Progenitor cell of endocrine pancreas (in vitro differentiated cells): ENCODE results near the gene RFC4. TPM values are rescaled to one million over a fixed set of nuclear protein-coding genes. Genes with fewer than 3 reads are reported as not detected.

ENCODE experiments used
- DNase-seq: peaks from one replicate; pipeline ENCODE4 v3.0.0; 2021; ENCODE audit warnings: low spot score; ENCODE audit not compliant: unreplicated experiment
- H3K27ac Mint-ChIP-seq: 2 replicates; pipeline ENCODE4 v1.8.0; 2021; ENCODE audit warnings: mild to moderate bottlenecking, moderate library complexity, mixed read lengths
- H3K27me3 Mint-ChIP-seq: 2 replicates; pipeline ENCODE4 v1.8.0; 2021; ENCODE audit warnings: mixed read lengths
- H3K36me3 Mint-ChIP-seq: 2 replicates; pipeline ENCODE4 v1.8.0; 2022; ENCODE audit warnings: mixed read lengths; ENCODE audit not compliant: insufficient read depth
- H3K4me1 Mint-ChIP-seq: 2 replicates; pipeline ENCODE4 v1.8.0; 2021; ENCODE audit warnings: low read depth, mixed read lengths
- H3K4me3 Mint-ChIP-seq: 2 replicates; pipeline ENCODE4 v1.8.0; 2021; ENCODE audit warnings: low read depth, mild to moderate bottlenecking, moderate library complexity, mixed read lengths
- H3K9me3 Mint-ChIP-seq: 2 replicates; pipeline ENCODE4 v1.8.0; 2021; ENCODE audit warnings: low read depth, mixed read lengths
- total RNA-seq: library from RNA; stranded (reverse); gene quantifications from 2 replicates; pipeline ENCODE4 v1.2.1, GENCODE V29; 2021
- TF ChIP-seq, protein P1 (sequence below): fragments of 200-600 bp; sonication (generic); IDR thresholded peaks from one replicate; pipeline ENCODE4 v1.5.0; 2021; ENCODE audit warnings: antibody characterized with exemption, mild to moderate bottlenecking; ENCODE audit not compliant: unreplicated experiment

RFC4 gene
- total RNA-seq, 1 donor from 2014 or later: 54.3 TPM

GRCh38 chr3:186784820-186785494 is 21.3 kb downstream of the RFC4 start:
- Mint-ChIP-seq H3K27me3 (peaks cover 7% of the 10 kb centered on the region), H3K9me3 (no peaks in the 10 kb centered on the region), H3K36me3 (peaks cover 49% of the 10 kb centered on the region), H3K27ac (peak overlapping the region; percentile 100), H3K4me1 (peaks cover 33% of the 10 kb centered on the region), H3K4me3 (peak overlapping the region; percentile 99)
- TF ChIP-seq, protein P1, sequence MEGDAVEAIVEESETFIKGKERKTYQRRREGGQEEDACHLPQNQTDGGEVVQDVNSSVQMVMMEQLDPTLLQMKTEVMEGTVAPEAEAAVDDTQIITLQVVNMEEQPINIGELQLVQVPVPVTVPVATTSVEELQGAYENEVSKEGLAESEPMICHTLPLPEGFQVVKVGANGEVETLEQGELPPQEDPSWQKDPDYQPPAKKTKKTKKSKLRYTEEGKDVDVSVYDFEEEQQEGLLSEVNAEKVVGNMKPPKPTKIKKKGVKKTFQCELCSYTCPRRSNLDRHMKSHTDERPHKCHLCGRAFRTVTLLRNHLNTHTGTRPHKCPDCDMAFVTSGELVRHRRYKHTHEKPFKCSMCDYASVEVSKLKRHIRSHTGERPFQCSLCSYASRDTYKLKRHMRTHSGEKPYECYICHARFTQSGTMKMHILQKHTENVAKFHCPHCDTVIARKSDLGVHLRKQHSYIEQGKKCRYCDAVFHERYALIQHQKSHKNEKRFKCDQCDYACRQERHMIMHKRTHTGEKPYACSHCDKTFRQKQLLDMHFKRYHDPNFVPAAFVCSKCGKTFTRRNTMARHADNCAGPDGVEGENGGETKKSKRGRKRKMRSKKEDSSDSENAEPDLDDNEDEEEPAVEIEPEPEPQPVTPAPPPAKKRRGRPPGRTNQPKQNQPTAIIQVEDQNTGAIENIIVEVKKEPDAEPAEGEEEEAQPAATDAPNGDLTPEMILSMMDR: no peak
- no peak for DNase-seq

GRCh38 chr3:186783731-186784515 is 22.4 kb downstream of the RFC4 start:
- TF ChIP-seq, protein P1: no peak
- H3K9me3 Mint-ChIP-seq: no peaks in the 10 kb centered on the region
- peaks cover 46% of the 10 kb centered on the region for H3K36me3 Mint-ChIP-seq
- H3K27ac Mint-ChIP-seq: peak overlapping the region; percentile 100
- H3K4me1 Mint-ChIP-seq: peaks cover 33% of the 10 kb centered on the region
- peaks cover 17% of the 10 kb centered on the region for H3K27me3 Mint-ChIP-seq
- peak overlapping the region; percentile 99 for H3K4me3 Mint-ChIP-seq
- peak; percentile 75 for DNase-seq

DNA sequence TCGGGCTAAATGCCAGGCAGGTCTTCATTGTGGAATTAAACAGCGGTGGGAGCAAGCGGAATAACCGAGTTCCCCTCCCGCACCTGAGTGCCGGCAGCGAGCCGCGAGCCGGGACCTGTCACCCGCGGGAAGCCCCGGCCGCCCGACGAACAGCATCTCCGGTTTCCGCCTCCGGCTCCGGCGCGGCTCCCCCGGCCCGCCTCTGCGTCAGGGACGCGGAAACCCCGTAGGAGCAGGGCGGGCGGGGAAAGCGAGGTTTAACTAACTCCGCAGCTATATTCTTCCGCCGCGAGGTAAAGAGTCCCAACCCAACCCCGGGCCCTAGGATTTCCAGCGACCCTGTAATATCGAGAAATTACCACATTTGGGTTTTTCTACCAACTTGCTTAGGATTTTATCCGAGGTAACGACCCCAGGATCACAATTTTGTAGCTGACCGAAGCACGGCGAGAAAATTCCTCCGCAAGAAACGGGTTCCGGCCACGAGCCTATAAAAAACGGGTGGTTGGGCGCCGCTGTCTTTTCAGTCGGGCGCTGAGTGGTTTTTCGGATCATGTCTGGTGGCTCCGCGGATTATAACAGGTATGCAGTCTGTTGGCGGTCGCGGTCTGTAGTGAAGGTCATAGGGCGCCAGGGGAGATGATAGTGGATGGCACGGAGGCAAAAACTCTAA is 23.1 kb downstream of the RFC4 start, which contains the start of gene EIF4A2:
Gene EIF4A2, plus strand, starts transcription at position 520 of the 673 bp plus-strand sequence. Its CDS starts 34 bp downstream, at position 554.
- Mint-ChIP-seq H3K27ac (peak within 1 kb of the TSS; percentile 100), H3K4me1 (peaks cover 33% of the 10 kb centered on the region), H3K9me3 (no peaks in the 10 kb centered on the region), H3K36me3 (peaks cover 40% of the 10 kb centered on the region), H3K27me3 (peaks cover 17% of the 10 kb centered on the region), H3K4me3 (peak within 1 kb of the TSS; percentile 99)
- peak; percentile 80 for DNase-seq
- TF ChIP-seq, protein P1: no peak

- no peaks in the 10 kb centered on the region for H3K9me3 Mint-ChIP-seq
- H3K36me3 Mint-ChIP-seq: peaks cover 34% of the 10 kb centered on the region
- peak overlapping the region; percentile 100 for H3K27ac Mint-ChIP-seq
- DNase-seq: no peak
- TF ChIP-seq, protein P1: no peak
- peaks cover 17% of the 10 kb centered on the region for H3K27me3 Mint-ChIP-seq
- H3K4me3 Mint-ChIP-seq: peak overlapping the region; percentile 99
- H3K4me1 Mint-ChIP-seq: peaks cover 31% of the 10 kb centered on the region
Observed at GRCh38 chr3:186782542-186783057, 23.7 kb downstream of the RFC4 start.

- no peak overlapping the region for H3K27ac Mint-ChIP-seq
- no peak overlapping the region for H3K4me3 Mint-ChIP-seq
- peaks cover 7% of the 10 kb centered on the region for H3K4me1 Mint-ChIP-seq
- peaks cover 5% of the 10 kb centered on the region for H3K36me3 Mint-ChIP-seq
- DNase-seq: no peak
- peaks cover 44% of the 10 kb centered on the region for H3K27me3 Mint-ChIP-seq
- H3K9me3 Mint-ChIP-seq: peaks cover 3% of the 10 kb centered on the region
- TF ChIP-seq, protein P1: no peak
Observed at GRCh38 chr3:186779204-186779603, 27.1 kb downstream of the RFC4 start.
